Fibroblast of lung (primary cell): Measurements from ENCODE around the gene ZBTB17. TPM values are rescaled to one million over a fixed set of nuclear protein-coding genes. Genes with fewer than 3 reads are reported as not detected.

ENCODE experiments used
- DNase-seq, 2 donors: peaks; one replicate each; pipeline versions ENCODE4 v3.0.0 to v3.0.0-alpha.2; 2010; ENCODE audit warnings: low read depth in 2 of 2
- H2AFZ ChIP-seq: 2 replicates; pipeline ENCODE4 v1.5.1; 2012; ENCODE audit warnings: low read length, control low read depth, inconsistent platforms
- H3K27ac ChIP-seq: 2 replicates; pipeline ENCODE4 v1.5.1; 2011; ENCODE audit warnings: low read length, control low read depth; ENCODE audit not compliant: insufficient read depth
- H3K27me3 ChIP-seq: 2 replicates; pipeline ENCODE4 v1.5.1; 2011; ENCODE audit warnings: mild to moderate bottlenecking, low read length; ENCODE audit not compliant: control insufficient read depth, insufficient read depth
- H3K36me3 ChIP-seq: 2 replicates; pipeline ENCODE4 v1.5.1; 2011; ENCODE audit warnings: low read length; ENCODE audit not compliant: control insufficient read depth, insufficient read depth
- H3K4me1 ChIP-seq: 2 replicates; pipeline ENCODE4 v1.5.1; 2011; ENCODE audit warnings: low read length; ENCODE audit not compliant: control insufficient read depth, insufficient read depth; ENCODE audit errors: extremely low read depth
- H3K4me2 ChIP-seq: 2 replicates; pipeline ENCODE4 v1.5.1; 2011; ENCODE audit warnings: low read length, control low read depth; ENCODE audit not compliant: insufficient read depth; ENCODE audit errors: extremely low read depth
- H3K4me3 ChIP-seq, 4 experiments: fragments of 200-600 bp in 1 of 4; sonication (generic) in 1 of 4; replicated peaks in 1 of 4; 2 replicates each; pipeline ENCODE4 v1.5.1; 2011 to 2016; ENCODE audit warnings: low read length in 4 of 4, low read depth in 3 of 4, mild to moderate bottlenecking in 3 of 4, control low read depth in 2 of 4, inconsistent platforms in 1 of 4, mixed read lengths in 1 of 4; ENCODE audit not compliant: insufficient read depth in 1 of 4; ENCODE audit errors: control extremely low read depth in 1 of 4
- H3K79me2 ChIP-seq: 2 replicates; pipeline ENCODE4 v1.5.1; 2012; ENCODE audit warnings: mild to moderate bottlenecking, low read length, inconsistent platforms; ENCODE audit not compliant: control insufficient read depth, insufficient read depth
- H3K9ac ChIP-seq: 2 replicates; pipeline ENCODE4 v1.5.1; 2011; ENCODE audit warnings: mild to moderate bottlenecking, low read length, control low read depth; ENCODE audit not compliant: insufficient read depth
- H3K9me3 ChIP-seq: 2 replicates; pipeline ENCODE4 v1.5.1; 2012; ENCODE audit warnings: low read depth, low read length; ENCODE audit not compliant: control insufficient read depth, insufficient read depth
- H4K20me1 ChIP-seq: 2 replicates; pipeline ENCODE4 v1.5.1; 2011; ENCODE audit warnings: low read length; ENCODE audit not compliant: control insufficient read depth, insufficient read depth; ENCODE audit errors: extremely low read depth
- CTCF ChIP-seq, 2 donors: IDR thresholded peaks in 1 of 2; conservative IDR thresholded peaks in 1 of 2; 1 replicate in 1 of 2; 2 replicates in 1 of 2; pipeline ENCODE4 v1.5.1; 2011 to 2012; ENCODE audit warnings: low read length in 2 of 2, control low read depth in 1 of 2, inconsistent platforms in 1 of 2, low read depth in 1 of 2, mild to moderate bottlenecking in 1 of 2
- EZH2 ChIP-seq: IDR thresholded peaks from 2 replicates; pipeline ENCODE4 v1.5.1; 2012; ENCODE audit warnings: low read length, control low read depth, mild to moderate bottlenecking; ENCODE audit errors: missing control alignments
- polyA plus RNA-seq, 2 donors: library from polyadenylated mRNA; depleted of rRNA in 1 of 2; stranded (reverse) in 1 of 2; unstranded in 1 of 2; fragments of >200 nt; gene quantifications; 2 replicates each; pipeline ENCODE4 v1.2.1, GENCODE V29; 2011 to 2012; ENCODE audit warnings: missing spikeins in 1 of 2
- total RNA-seq: library from RNA; depleted of rRNA; stranded (reverse); fragments of >200 nt; gene quantifications from 2 replicates; pipeline ENCODE4 v1.2.1, GENCODE V29; 2014

Gene ZBTB17
- total and polyA plus RNA-seq, 2 donors (not counting 1 experiment from before 2014, with no cell fraction given): 12.6 to 54.3 TPM

GRCh38 chr1:15970911-15971310 lies 5.0 kb downstream of the ZBTB17 start:
- Histone ChIP-seq H4K20me1 (no peaks in the 10 kb centered on the region), H3K4me3 (no peak overlapping the region), H3K9ac (no peak overlapping the region), H2AFZ (no peak overlapping the region), H3K4me2 (no peak overlapping the region), H3K27ac (no peak overlapping the region), H3K36me3 (peaks cover 24% of the 10 kb centered on the region), H3K9me3 (no peaks in the 10 kb centered on the region), H3K79me2 (peaks cover 76% of the 10 kb centered on the region), H3K4me1 (peaks cover 9% of the 10 kb centered on the region), H3K27me3 (no peaks in the 10 kb centered on the region)
- DNase-seq: no peak
- TF ChIP-seq CTCF (conservative IDR thresholded peaks at IDR 0.05 in 1 of 2, IDR thresholded peaks at IDR 0.05 in 1 of 2; ENCODE audit: low read depth in 1 of 2, low read length in 2 of 2) (no peak), EZH2 (no peak)

GRCh38 chr1:15969321-15969880 lies 6.5 kb downstream of the ZBTB17 start:
- H3K36me3 ChIP-seq: peaks cover 24% of the 10 kb centered on the region
- TF ChIP-seq EZH2 (no peak), CTCF (conservative IDR thresholded peaks at IDR 0.05 in 1 of 2, IDR thresholded peaks at IDR 0.05 in 1 of 2; ENCODE audit: low read depth in 1 of 2, low read length in 2 of 2) (no peak)

GRCh38 chr1:15968172-15968571 lies 7.7 kb downstream of the ZBTB17 start:
- Histone ChIP-seq H3K9me3 (no peaks in the 10 kb centered on the region), H3K4me1 (peaks cover 23% of the 10 kb centered on the region), H3K79me2 (peaks cover 73% of the 10 kb centered on the region), H2AFZ (no peak overlapping the region), H3K36me3 (peaks cover 23% of the 10 kb centered on the region), H3K4me2 (no peak overlapping the region), H4K20me1 (no peaks in the 10 kb centered on the region), H3K27ac (no peak overlapping the region), H3K4me3 (no peak overlapping the region), H3K27me3 (no peaks in the 10 kb centered on the region), H3K9ac (no peak overlapping the region)
- no peak for TF ChIP-seq CTCF (conservative IDR thresholded peaks at IDR 0.05 in 1 of 2, IDR thresholded peaks at IDR 0.05 in 1 of 2; ENCODE audit: low read depth in 1 of 2, low read length in 2 of 2)
- TF ChIP-seq EZH2: no peak
- no peak for DNase-seq

More at GRCh38 chr1:15969321-15969880, 6.5 kb downstream of the ZBTB17 start:
- Histone ChIP-seq H3K9ac (no peak overlapping the region), H3K4me3 (no peak overlapping the region), H3K79me2 (peaks cover 72% of the 10 kb centered on the region), H3K27me3 (no peaks in the 10 kb centered on the region), H3K27ac (no peak overlapping the region), H2AFZ (no peak overlapping the region), H3K9me3 (no peaks in the 10 kb centered on the region), H4K20me1 (no peaks in the 10 kb centered on the region), H3K4me1 (peaks cover 17% of the 10 kb centered on the region), H3K4me2 (no peak overlapping the region)
- no peak for DNase-seq
